Measurements from ENCODE around the gene FAM193A. TPM values are rescaled to one million over a fixed set of nuclear protein-coding genes. Genes with fewer than 3 reads are reported as not detected.
"Not testable (repeated sequence)": the region's sequence is repeated elsewhere in the genome, so short reads cannot be mapped to it uniquely, and the experiment has no call there.

Gene FAM193A
- total RNA-seq, 1 experiment from 2014 or later = 13.6 TPM

- Histone ChIP-seq H3F3A (ENCODE audit: low read length, unreplicated experiment) (no peaks in the 10 kb centered on the region), H3K4me1 (ENCODE audit: insufficient read depth, low read length) (peaks cover 7% of the 10 kb centered on the region; the same call in 1 of the 2 replicates), H3K27me3 (ENCODE audit: low read length) (no peaks in the 10 kb centered on the region), H3K79me2 (ENCODE audit: low read length) (peaks cover 59% of the 10 kb centered on the region), H3K4me3 (ENCODE audit: low read length) (peak overlapping the region; percentile 73), H2AFZ (ENCODE audit: low read length) (no peak overlapping the region), H3K9me3 (ENCODE audit: low read length) (no peaks in the 10 kb centered on the region), H3K27ac (ENCODE audit: low read length) (no peak overlapping the region), H3K9me2 (replicated peaks; ENCODE audit: low read length) (no peaks in the 10 kb centered on the region), H3K4me2 (ENCODE audit: low read length) (peak overlapping the region; percentile 83), H4K20me1 (ENCODE audit: low read length) (peaks cover 7% of the 10 kb centered on the region), H3K36me3 (ENCODE audit: low read depth, low read length) (no peaks in the 10 kb centered on the region), H3K9ac (ENCODE audit: low read length) (peak overlapping the region; percentile 69)
- ATAC-seq (peak; percentile 18), DNase-seq (peak; percentile 39)
- no peak for TF ChIP-seq EZH2phosphoT487 (IDR thresholded peaks at IDR 0.05; ENCODE audit: borderline replicate concordance, low read length)
- no peak for TF ChIP-seq CTCF (conservative IDR thresholded peaks at IDR 0.05; ENCODE audit: low read depth, low read length)
- no peak for TF ChIP-seq EZH2 (IDR thresholded peaks at IDR 0.05; ENCODE audit: low read length, unreplicated experiment)
- ChIA-PET CTCF (no interaction called here), POLR2A (ENCODE audit: unreplicated experiment) (interaction anchor here (0.6 kb wide), 1 partner anchor 425 kb away, joined by 8 read pairs; no protein-coding TSS in a partner anchor)
- no TSS peak for BruUV-seq (replicated peaks)
- intact Hi-C loops (cut with micrococcal nuclease) = loop anchor here (5.0 kb wide), 1 partner anchor 70 kb away; the partner anchor contains the start of gene RNF4
Measured at GRCh38 chr4:2537011-2537830, 774 bp downstream of the FAM193A start.

GRCh38 chr4:2543580-2544191 is 7.2 kb downstream of the FAM193A start:
- BruUV-seq (replicated peaks); ATAC-seq; H3K27me3 ChIP-seq (ENCODE audit: low read length); H3K36me3 ChIP-seq (ENCODE audit: low read depth, low read length); H2AFZ ChIP-seq (ENCODE audit: low read length); H3K4me3 ChIP-seq (ENCODE audit: low read length); intact Hi-C loops (cut with micrococcal nuclease); H3F3A ChIP-seq (ENCODE audit: low read length, unreplicated experiment); CTCF ChIA-PET; H3K9me2 ChIP-seq (replicated peaks; ENCODE audit: low read length); H3K27ac ChIP-seq (ENCODE audit: low read length); H3K4me1 ChIP-seq (ENCODE audit: insufficient read depth, low read length); POLR2A ChIA-PET (ENCODE audit: unreplicated experiment); DNase-seq; H3K9me3 ChIP-seq (ENCODE audit: low read length); H3K9ac ChIP-seq (ENCODE audit: low read length); H3K4me2 ChIP-seq (ENCODE audit: low read length): not testable (repeated sequence)
- Histone ChIP-seq H3K79me2 (ENCODE audit: low read length) (peaks cover 100% of the 10 kb centered on the region), H4K20me1 (ENCODE audit: low read length) (peaks cover 14% of the 10 kb centered on the region)

GRCh38 chr4:2545321-2546013 is 9.0 kb downstream of the FAM193A start:
- Histone ChIP-seq H3K79me2 (ENCODE audit: low read length) (peaks cover 98% of the 10 kb centered on the region), H3K9me2 (replicated peaks; ENCODE audit: low read length) (no peaks in the 10 kb centered on the region), H3K4me1 (ENCODE audit: insufficient read depth, low read length) (no peaks in the 10 kb centered on the region), H3K4me3 (ENCODE audit: low read length) (no peak overlapping the region), H3K9me3 (ENCODE audit: low read length) (no peaks in the 10 kb centered on the region), H3K4me2 (ENCODE audit: low read length) (no peak overlapping the region), H3K27me3 (ENCODE audit: low read length) (no peaks in the 10 kb centered on the region), H3F3A (ENCODE audit: low read length, unreplicated experiment) (no peaks in the 10 kb centered on the region), H2AFZ (ENCODE audit: low read length) (no peak overlapping the region), H3K27ac (ENCODE audit: low read length) (no peak overlapping the region), H4K20me1 (ENCODE audit: low read length) (peaks cover 8% of the 10 kb centered on the region; the same call in 1 of the 2 replicates), H3K9ac (ENCODE audit: low read length) (no peak overlapping the region), H3K36me3 (ENCODE audit: low read depth, low read length) (no peaks in the 10 kb centered on the region)
- POLR2A ChIA-PET (ENCODE audit: unreplicated experiment) = no interaction called here
- DNase-seq (peak; percentile 1), ATAC-seq (no peak)
- TF ChIP-seq EZH2 (IDR thresholded peaks at IDR 0.05; ENCODE audit: low read length, unreplicated experiment) = no peak
- TF ChIP-seq EZH2phosphoT487 (IDR thresholded peaks at IDR 0.05; ENCODE audit: borderline replicate concordance, low read length) = no peak
- no peak for TF ChIP-seq CTCF (conservative IDR thresholded peaks at IDR 0.05; ENCODE audit: low read depth, low read length)
- intact Hi-C loops (cut with micrococcal nuclease) = no loop called here
- no TSS peak for BruUV-seq (replicated peaks)
- CTCF ChIA-PET = no interaction called here
